Stimulated activated naive CD4-positive, alpha-beta T cell (primary cell): ENCODE measurements around the gene ARID1A.

Experiments used
- DNase-seq, 6 experiments: peaks; one replicate each; lab custom pipeline; 2025; lab: John Stamatoyannopoulos, UW

The ARID1A gene

DNA sequence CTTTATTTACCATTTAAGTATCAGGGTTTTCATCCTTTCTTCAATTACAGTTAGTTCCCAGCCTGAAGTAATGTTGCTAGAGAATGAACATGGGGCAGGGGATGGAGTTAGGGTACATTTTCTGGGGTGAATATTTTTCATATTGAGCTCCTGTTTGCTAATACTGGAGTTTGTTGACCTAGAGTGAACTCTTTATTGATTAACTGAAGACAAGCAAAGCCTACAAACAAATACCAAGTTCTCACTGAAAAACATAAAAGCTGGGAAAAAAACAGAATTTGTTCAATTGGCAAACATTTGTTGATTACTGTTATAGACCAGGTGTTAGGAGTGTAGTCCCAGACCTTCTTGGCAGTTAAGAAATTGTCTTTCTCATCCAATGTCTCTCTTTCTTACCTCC lies 63.7 kb downstream of the ARID1A start:
- DNase-seq, result no peak

GRCh38 chr1:26761217-26761616 lies 65.4 kb downstream of the ARID1A start:
- DNase-seq, result no peak

- no peak for DNase-seq
Observed at GRCh38 chr1:26767714-26768113, 71.9 kb downstream of the ARID1A start.

DNA sequence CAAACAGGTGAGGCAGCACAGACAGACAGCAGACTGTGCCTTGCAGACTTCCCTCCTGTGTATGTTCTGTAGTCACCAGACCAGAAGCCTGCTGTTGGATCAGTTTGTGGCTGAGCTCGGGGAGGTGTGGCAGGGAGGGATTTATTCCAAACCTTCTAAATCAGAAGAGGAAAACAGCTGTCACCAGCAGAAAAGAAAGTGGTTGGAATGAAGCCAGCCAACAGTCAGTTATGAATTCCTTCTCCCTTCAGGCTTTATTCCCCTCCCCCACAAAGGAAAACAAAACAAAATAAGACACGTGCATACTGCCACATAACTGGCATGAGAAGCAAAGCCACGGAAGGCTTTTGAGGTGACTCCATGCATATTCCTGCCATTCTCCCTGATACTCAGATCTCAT lies 72.9 kb downstream of the ARID1A start:
- no peak for DNase-seq

GRCh38 chr1:26771285-26771642 lies 75.4 kb downstream of the ARID1A start:
- DNase-seq, result no peak

GRCh38 chr1:26771643-26772321 lies 76.0 kb downstream of the ARID1A start:
- DNase-seq, result no peak

GRCh38 chr1:26772687-26773086 lies 76.9 kb downstream of the ARID1A start:
- no peak for DNase-seq

DNA sequence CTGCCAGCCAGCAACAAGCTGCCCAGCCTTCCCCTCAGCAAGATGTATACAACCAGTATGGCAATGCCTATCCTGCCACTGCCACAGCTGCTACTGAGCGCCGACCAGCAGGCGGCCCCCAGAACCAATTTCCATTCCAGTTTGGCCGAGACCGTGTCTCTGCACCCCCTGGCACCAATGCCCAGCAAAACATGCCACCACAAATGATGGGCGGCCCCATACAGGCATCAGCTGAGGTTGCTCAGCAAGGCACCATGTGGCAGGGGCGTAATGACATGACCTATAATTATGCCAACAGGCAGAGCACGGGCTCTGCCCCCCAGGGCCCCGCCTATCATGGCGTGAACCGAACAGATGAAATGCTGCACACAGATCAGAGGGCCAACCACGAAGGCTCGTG lies 78.6 kb downstream of the ARID1A start:
- DNase-seq, result no peak

DNA sequence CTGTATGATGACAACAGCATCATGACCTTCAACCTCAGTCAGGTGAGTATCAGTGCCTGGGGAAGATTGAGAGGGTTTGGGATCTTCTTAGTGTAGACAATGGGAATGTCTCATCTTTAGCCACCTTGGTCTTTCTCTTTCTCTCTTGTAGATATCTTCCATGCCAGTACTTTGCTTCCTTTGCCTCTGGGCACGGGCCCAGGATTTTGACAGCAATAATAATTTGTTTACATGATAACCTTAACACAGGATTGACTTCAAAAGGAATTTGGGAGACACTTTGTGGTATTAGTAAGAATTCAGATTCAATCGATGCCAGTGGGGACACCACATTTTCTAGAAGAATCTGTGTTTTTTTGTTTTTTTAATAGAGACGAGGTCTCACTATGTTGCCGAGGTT lies 79.9 kb downstream of the ARID1A start:
- no peak for DNase-seq

DNA sequence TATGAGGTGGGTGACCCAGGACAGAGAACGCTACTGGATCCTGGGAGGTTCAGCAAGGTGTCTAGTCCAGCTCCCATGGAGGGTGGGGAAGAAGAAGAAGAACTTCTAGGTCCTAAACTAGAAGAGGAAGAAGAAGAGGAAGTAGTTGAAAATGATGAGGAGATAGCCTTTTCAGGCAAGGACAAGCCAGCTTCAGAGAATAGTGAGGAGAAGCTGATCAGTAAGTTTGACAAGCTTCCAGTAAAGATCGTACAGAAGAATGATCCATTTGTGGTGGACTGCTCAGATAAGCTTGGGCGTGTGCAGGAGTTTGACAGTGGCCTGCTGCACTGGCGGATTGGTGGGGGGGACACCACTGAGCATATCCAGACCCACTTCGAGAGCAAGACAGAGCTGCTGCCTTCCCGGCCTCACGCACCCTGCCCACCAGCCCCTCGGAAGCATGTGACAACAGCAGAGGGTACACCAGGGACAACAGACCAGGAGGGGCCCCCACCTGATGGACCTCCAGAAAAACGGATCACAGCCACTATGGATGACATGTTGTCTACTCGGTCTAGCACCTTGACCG lies 83.4 kb downstream of the ARID1A start:
- no peak for DNase-seq

GRCh38 chr1:26780344-26780957 lies 84.6 kb downstream of the ARID1A start:
- no peak for DNase-seq

DNA sequence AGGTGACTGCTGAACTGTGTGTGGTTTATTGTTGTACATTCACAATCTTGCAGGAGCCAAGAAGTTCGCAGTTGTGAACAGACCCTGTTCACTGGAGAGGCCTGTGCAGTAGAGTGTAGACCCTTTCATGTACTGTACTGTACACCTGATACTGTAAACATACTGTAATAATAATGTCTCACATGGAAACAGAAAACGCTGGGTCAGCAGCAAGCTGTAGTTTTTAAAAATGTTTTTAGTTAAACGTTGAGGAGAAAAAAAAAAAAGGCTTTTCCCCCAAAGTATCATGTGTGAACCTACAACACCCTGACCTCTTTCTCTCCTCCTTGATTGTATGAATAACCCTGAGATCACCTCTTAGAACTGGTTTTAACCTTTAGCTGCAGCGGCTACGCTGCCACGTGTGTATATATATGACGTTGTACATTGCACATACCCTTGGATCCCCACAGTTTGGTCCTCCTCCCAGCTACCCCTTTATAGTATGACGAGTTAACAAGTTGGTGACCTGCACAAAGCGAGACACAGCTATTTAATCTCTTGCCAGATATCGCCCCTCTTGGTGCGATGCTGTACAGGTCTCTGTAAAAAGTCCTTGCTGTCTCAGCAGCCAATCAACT lies 85.5 kb downstream of the ARID1A start:
- DNase-seq, result no peak

DNA sequence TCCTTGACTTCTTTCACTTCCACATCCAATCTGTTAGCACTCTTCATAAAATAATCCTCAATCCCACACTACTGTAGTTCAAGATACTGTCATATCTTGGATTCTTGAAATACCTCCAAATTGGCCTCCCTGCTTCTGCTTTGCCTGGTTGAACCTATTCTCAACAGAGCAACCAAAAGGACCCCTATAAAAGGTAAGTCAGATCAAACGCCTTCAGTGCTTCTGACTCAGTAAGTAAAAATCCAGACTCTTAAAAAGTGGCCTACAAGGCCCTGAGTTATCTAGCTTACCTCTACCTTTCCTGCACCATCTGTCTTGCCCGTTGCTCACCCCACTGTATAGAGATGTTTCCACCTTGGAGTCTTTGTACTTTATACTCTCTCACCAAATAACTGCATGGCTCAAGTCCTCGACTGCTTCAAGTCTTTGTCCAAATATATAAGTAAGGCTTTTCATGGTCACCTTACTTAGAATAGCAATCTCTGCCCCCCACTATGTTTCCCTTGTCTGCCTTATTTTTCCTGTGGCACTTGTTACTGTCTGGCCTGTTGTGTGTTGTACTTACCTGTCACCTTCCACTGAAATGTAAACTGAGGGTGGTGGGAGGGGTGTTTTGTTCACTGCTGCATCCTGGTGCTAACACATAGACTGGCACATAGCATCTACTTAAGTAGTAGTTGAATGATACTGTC lies 86.9 kb downstream of the ARID1A start:
- DNase-seq, result no peak

DNA sequence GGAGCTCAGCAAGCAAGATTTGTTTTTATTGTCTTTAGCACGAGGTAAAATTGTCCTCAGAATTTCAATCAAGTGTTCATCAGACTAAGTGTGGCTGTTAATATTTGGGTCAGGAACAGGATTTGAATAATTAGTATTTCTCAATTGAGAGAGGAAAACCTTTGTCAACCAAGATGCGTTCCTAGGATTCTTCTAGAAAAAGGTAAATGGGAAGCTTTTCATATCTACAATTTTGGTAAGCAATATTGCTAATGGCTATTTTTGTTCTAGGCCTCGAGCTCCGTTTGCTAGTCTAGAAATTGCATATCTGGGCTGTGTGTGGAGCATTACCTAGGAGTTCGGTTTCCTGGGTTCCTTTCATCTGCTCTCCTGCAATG lies 87.8 kb downstream of the ARID1A start:
- DNase-seq, result no peak

DNA sequence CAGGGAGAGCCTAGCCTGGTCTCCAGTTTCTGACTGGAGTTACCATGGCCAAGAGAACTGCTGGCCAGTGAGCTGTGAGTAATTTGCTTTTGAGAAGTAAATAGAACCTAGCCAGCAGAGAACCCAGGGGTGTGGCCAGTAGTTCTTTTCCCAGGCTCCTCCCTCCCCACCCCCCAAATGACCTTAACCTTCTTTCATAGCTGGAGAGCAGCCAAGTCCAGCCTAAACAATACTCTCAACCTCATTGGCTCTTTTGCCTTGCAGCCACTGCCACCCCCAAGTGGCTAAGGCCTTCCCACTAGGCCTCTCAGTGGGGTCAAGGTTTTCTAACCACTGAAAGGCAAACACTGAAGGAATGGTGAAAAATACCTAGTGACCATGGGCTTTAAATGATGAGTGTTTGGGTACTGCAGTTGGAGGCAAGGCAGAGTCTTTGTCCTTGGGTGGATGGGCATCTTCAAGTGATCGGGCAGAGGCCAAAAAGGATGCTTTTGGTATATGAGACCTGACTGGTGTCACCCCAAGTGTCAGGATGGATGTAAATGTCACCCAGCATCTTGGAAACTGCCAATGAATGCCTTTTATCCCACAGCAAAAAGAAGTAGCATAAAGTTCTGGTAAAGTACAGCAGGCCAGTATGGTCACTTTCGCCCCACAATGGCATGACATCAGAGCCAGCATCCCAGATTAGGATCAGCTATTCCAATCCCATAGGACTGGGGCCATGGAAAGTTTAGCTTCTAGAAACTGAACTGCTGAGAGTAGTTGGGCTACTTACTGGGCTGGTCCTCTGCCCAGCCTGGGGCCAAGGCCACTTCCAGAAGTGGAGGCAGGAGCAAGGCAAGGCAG lies 88.4 kb downstream of the ARID1A start:
- no peak for DNase-seq

DNA sequence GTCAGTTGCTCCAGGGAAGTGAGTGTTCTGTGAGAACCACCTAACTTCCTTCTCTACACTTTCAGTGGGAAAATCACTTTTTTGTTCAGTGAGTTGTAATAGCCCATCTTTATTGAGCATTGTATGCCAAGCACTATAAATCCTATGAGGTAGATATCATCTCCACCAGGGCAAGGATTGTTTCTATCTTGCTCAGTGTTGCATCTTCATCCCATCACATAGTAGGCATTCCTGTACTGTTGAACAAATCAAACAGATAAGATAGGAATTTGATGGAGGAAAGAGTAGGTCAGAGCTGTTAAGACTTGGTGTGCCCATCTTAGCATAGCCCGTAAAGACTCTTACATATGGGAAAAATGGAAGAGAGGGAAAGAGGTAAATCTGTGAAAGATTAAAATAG lies 89.1 kb downstream of the ARID1A start:
- no peak for DNase-seq

GRCh38 chr1:26785611-26786436 lies 90.0 kb downstream of the ARID1A start:
- DNase-seq, result peak in 4 of 6 experiments; percentile 8 to 49 (median 24)

GRCh38 chr1:26786437-26787380 lies 90.9 kb downstream of the ARID1A start:
- DNase-seq, result peak in 3 of 6 experiments; percentile 18 to 49 (median 42)

GRCh38 chr1:26787381-26787705 lies 91.5 kb downstream of the ARID1A start:
- peak in 1 of 6 experiments; percentile 46 for DNase-seq
